ENCODE results near the gene SRM. TPM values are rescaled to one million over a fixed set of nuclear protein-coding genes. Genes with fewer than 3 reads are reported as not detected.
"Not testable (repeated sequence)": the region's sequence is repeated elsewhere in the genome, so short reads cannot be mapped to it uniquely, and the experiment has no call there.

The SRM gene
- total and polyA plus RNA-seq, 5 experiments from 2014 or later, result 55.0 to 204 (median 95.2) TPM

DNA sequence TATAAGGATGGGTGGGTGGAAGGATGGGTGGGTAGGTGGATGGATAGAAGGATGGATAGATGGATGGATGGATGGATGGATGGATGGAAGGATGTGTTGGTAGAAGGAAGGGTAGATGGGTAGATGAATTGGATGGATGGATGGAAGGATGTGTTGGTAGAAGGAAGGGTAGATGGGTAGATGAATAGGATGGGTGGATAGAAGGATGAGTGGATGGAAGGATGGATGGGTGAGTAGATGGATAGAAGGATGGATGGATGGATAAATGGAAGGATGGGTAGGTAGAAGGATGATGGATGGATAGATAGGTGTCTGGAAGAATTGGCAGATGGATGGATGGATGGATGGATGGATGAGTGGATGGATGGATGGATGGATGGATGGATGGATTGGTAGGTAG is 18.8 kb downstream of the SRM start:
- H3K36me3 Mint-ChIP-seq, result no peaks in the 10 kb centered on the region
- H3K4me1 Mint-ChIP-seq, result peaks cover 0 to 7% (median 6%) of the 10 kb centered on the region in 4 donors
- ATAC-seq, result no peak
- no peak overlapping the region for H3K4me3 Mint-ChIP-seq
- H3K27ac Mint-ChIP-seq, result no peak overlapping the region
- POLR2A ChIA-PET, result interaction anchor here (0.6 kb wide), 1 partner anchor 676 kb away, joined by 3 read pairs; no protein-coding TSS in a partner anchor
- H3K27me3 Mint-ChIP-seq, result peaks cover 0 to 4% (median 4%) of the 10 kb centered on the region in 5 donors
- H3K9me3 Mint-ChIP-seq, result no peaks in the 10 kb centered on the region
- DNase-seq, result no peak

DNA sequence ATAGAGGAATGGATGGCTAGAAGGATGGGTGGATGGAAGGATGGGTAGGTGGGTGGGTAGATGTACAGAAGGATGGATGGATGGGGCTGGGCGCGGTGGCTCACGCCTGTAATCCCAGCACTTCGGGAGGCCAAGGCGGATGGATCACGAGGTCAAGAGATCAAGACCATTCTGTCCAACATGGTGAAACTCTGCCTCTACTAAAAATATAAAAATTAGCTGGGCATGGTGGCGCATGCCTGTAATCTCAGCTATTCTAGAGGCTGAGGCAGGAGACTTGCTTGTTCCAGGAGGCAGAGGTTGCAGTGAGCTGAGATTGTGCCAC is 19.8 kb downstream of the SRM start:
- DNase-seq, H3K9me3 Mint-ChIP-seq, ATAC-seq, H3K36me3 Mint-ChIP-seq, H3K4me3 Mint-ChIP-seq, H3K27me3 Mint-ChIP-seq, POLR2A ChIA-PET, H3K4me1 Mint-ChIP-seq, H3K27ac Mint-ChIP-seq: not testable (repeated sequence)

DNA sequence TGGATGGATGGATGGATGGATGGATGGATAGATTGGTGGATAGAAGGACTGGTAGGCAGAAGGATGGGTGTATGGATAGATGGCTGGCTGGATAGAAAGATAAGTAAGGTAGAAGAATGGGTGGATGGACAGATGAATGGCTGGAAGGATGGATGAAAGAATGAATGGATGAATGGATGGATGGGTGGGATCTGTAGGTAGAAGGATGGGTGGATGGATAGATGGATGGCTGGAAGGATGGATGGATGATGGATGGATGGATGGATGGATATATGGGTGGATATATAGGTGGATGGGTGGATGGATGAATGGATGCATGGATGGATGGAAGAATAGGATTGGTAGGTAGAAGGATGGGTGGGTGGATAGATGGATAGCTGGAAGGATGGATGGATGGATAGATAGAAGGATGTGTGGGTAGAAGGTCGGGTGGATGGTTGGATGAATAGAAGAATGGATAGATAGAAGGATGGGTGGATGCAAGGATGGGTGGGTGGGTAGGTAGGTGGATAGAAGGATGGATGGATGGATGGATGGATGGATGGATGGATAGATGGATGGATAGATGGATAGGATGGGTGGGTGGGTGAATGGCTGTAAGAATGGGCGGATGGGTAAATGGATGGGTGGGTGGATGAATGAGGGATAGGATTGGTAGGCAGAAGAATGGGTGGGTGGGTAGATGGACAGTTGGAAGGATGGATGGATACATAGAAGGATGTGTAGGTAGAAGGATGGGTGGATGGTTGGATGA is 20.3 kb downstream of the SRM start:
- Mint-ChIP-seq H3K4me1 (peaks cover 0 to 7% (median 6%) of the 10 kb centered on the region in 4 donors), H3K36me3 (no peaks in the 10 kb centered on the region), H3K27me3 (peaks cover 0 to 4% (median 4%) of the 10 kb centered on the region in 5 donors), H3K4me3 (no peak overlapping the region), H3K27ac (no peak overlapping the region), H3K9me3 (no peaks in the 10 kb centered on the region)
- DNase-seq, result no peak
- no peak for ATAC-seq
- POLR2A ChIA-PET, result no interaction called here

DNA sequence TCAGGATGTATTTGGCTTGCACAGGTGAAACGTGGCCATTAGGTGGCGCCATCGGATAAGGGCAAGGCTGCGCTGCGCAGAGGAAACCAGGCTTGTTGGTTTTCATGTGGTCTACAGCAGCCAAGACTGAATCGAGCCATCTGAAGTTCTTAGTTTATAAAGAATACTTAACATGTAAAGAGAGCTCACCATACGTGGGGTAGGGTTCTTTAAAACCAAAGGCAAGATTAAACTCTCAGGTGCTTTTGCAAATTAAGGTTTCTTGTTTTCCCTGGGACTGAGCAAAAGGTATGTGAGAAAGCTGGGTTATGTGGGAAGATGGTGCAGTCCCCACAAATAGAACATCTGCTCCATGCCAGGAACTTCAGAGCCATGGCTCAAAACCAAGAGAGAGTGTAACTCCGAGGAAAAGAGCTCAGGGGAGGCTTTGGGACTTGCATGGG is 22.1 kb downstream of the SRM start:
- ATAC-seq, result peak; percentile 100
- H3K36me3 Mint-ChIP-seq, result no peaks in the 10 kb centered on the region
- peaks cover 0 to 7% (median 6%) of the 10 kb centered on the region in 4 donors for H3K4me1 Mint-ChIP-seq
- DNase-seq, result peak; percentile 79 to 94 (median 88)
- POLR2A ChIA-PET, result interaction anchor here (1.3 to 4.2 kb wide), 5 partner anchors 23 to 611 kb away, joined by 3 to 29 read pairs (median 5); partner anchors contain the start of genes EXOSC10 and SRM
- no peak overlapping the region for H3K4me3 Mint-ChIP-seq
- no peaks in the 10 kb centered on the region for H3K9me3 Mint-ChIP-seq
- H3K27ac Mint-ChIP-seq, result peak overlapping the region in 1 of 10 donors; percentile 37
- H3K27me3 Mint-ChIP-seq, result peaks cover 0 to 4% (median 4%) of the 10 kb centered on the region in 5 donors

DNA sequence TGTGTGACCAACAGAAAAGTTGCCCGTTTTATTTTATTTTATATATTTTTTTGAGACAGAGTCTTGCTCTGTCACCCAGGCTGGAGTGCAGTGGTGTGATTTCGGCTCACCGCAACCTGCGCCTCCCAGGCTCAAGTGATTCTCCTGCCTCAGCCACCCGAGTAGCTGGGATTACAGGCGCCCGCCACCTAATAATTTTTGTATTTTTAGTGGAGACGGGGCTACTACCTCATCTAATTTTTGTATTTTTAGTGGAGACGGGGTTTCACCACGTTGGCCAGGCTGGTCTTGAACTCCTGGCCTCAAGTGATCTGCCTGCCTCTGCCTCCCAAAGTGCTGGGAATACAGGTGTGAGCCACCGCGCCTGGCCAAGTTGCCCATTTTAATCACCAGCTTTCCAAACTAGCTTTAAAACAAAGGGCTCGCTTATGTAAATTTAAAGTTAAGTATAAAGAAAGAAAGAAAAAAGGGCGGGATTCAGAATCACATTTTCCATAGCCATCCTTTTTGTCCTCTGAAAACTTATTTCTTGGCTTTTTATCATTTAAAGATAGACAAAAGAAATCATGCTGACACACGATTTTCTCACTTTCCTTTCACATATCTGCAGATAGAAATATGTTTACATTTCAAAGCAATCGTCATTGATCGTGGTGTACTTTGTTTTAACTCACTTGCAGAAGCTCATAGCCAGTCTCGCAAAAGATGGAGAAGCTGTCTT is 22.6 kb downstream of the SRM start:
- H3K9me3 Mint-ChIP-seq, ATAC-seq, DNase-seq, H3K36me3 Mint-ChIP-seq, H3K27me3 Mint-ChIP-seq, H3K4me1 Mint-ChIP-seq, H3K4me3 Mint-ChIP-seq: not testable (repeated sequence)
- peak overlapping the region in 1 of 10 donors; percentile 37 for H3K27ac Mint-ChIP-seq
- POLR2A ChIA-PET, result interaction anchor here (0.6 to 4.2 kb wide), 6 partner anchors 23 to 1473 kb away, joined by 3 to 29 read pairs (median 4); partner anchors contain the start of genes EXOSC10 and SRM

DNA sequence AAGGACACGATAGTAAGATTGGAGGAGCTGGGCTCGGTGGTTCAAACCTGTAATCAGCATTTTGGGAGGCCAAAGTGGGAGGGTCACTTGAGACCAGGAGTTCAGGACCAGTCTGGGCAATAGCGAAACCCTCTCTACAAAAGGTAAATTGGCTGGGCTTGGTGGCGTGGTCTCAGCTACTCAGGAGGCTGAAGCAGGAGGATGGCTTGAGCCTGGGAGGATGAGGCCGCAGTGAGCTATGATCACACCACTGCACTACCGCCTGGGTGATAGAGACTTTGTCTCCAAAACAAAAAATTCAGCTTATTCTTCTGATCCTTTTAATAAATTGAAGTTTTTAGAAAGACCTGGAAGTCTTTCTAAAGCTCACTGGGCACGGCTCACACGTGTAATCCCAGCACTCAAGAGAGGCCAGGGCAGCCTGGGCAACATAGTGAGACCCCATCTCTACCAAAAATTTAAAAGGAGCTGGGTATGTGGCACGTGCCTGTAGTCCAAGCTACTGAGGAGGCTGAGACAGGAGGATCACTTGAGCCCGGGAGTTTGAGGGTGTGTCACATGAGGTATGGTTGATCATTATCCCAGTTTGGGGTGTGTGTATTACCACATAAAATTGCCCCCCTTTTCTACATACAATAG is 28.1 kb downstream of the SRM start:
- DNase-seq, result no peak
- peak overlapping the region in 3 of 10 donors; percentile 28 to 70 (median 43) for H3K27ac Mint-ChIP-seq
- POLR2A ChIA-PET, result interaction anchor here (0.6 to 1.1 kb wide), 2 partner anchors 20 to 146 kb away, joined by 3 to 5 read pairs; partner anchors contain the start of gene TARDBP
- peaks cover 0 to 28% (median 2%) of the 10 kb centered on the region in 3 donors for H3K36me3 Mint-ChIP-seq
- peaks cover 0 to 7% (median 3%) of the 10 kb centered on the region in 4 donors for H3K4me1 Mint-ChIP-seq
- no peaks in the 10 kb centered on the region for H3K9me3 Mint-ChIP-seq
- no peaks in the 10 kb centered on the region for H3K27me3 Mint-ChIP-seq
- no peak for ATAC-seq
- no peak overlapping the region for H3K4me3 Mint-ChIP-seq

DNA sequence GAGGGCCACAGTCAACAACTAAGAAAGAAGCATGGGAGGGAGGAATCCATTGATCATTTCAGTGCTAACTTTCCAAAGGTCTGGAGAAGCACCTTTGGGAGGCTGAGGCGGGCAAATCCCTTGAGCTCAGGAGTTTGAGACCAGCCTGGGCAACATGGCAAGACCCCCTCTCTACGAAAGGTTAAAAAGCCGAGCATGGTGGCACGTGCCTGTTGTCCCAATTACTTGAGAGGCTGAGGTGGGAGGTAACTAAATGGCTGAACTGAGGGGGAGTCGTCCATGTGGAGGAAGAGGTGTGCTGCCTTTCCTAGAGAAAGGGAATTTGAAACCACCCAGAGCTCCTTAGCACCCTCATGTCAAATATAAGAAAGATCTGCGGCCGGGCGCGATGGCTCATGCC is 29.0 kb downstream of the SRM start:
- Mint-ChIP-seq H3K9me3 (no peaks in the 10 kb centered on the region), H3K4me1 (peaks cover 0 to 14% (median 4%) of the 10 kb centered on the region in 4 donors), H3K36me3 (peaks cover 0 to 35% (median 2%) of the 10 kb centered on the region in 3 donors), H3K27me3 (no peaks in the 10 kb centered on the region), H3K4me3 (peak overlapping the region in 1 of 10 donors; percentile 20), H3K27ac (peak overlapping the region in 3 of 10 donors; percentile 32 to 70 (median 43))
- ATAC-seq, result peak in 1 of 2 donors; percentile 19
- DNase-seq, result no peak
- POLR2A ChIA-PET, result interaction anchor here (1.9 kb wide), 1 partner anchor 68 kb away, joined by 5 read pairs; the partner anchor contains the start of gene EXOSC10

DNA sequence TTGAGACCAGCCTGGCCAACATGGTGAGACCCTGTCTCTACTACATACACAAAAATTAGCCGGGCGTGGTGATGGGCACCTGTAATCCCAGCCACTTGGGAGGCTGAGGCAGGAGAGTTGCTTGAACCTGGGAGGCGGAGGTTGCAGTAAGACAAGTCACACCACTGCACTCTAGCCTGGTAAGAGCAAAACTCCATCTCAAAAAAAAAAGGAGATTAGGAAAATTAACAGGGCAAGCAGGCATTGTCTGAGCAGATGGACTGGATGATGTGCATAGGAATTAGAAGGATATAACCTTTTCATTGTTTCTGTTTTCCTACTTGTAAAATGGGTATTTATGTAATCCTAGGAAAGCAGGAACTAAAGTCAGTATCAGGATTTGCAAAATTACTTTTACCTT is 31.8 kb downstream of the SRM start:
- H3K36me3 Mint-ChIP-seq, result peaks cover 4 to 63% (median 5%) of the 10 kb centered on the region in 3 donors
- ATAC-seq, result no peak
- no peaks in the 10 kb centered on the region for H3K9me3 Mint-ChIP-seq
- no peak overlapping the region for H3K4me3 Mint-ChIP-seq
- H3K4me1 Mint-ChIP-seq, result peaks cover 7 to 24% (median 15%) of the 10 kb centered on the region in 4 donors
- DNase-seq, result no peak
- POLR2A ChIA-PET, result no interaction called here
- no peaks in the 10 kb centered on the region for H3K27me3 Mint-ChIP-seq
- H3K27ac Mint-ChIP-seq, result peak overlapping the region in 2 of 10 donors; percentile 40 to 48

DNA sequence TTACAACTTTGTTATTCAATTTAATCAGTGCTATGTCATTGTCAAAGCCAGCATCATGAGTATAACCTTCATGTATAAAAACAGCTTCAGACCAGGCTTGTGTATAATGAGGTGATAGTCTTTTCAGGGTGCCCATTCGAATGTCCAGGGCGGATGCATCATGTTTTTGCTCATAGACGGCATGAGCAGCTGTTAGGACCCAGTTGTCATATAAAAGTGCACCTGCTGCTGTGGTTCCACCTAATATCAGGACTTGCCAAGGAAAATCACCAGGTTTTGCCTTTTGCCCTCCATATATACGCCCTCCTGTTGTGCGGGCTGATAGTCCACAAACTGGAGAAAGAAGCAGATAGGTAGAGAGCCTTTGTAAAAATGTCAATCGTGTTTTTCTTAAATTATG is 32.5 kb downstream of the SRM start:
- H3K9me3 Mint-ChIP-seq, result no peaks in the 10 kb centered on the region
- ATAC-seq (no peak), DNase-seq (no peak)
- H3K36me3 Mint-ChIP-seq, result peaks cover 7 to 70% (median 8%) of the 10 kb centered on the region in 3 donors
- POLR2A ChIA-PET, result no interaction called here
- peak overlapping the region in 3 of 10 donors; percentile 6 to 48 (median 22) for H3K27ac Mint-ChIP-seq
- H3K4me3 Mint-ChIP-seq, result no peak overlapping the region
- no peaks in the 10 kb centered on the region for H3K27me3 Mint-ChIP-seq
- peaks cover 9 to 29% (median 17%) of the 10 kb centered on the region in 4 donors for H3K4me1 Mint-ChIP-seq

DNA sequence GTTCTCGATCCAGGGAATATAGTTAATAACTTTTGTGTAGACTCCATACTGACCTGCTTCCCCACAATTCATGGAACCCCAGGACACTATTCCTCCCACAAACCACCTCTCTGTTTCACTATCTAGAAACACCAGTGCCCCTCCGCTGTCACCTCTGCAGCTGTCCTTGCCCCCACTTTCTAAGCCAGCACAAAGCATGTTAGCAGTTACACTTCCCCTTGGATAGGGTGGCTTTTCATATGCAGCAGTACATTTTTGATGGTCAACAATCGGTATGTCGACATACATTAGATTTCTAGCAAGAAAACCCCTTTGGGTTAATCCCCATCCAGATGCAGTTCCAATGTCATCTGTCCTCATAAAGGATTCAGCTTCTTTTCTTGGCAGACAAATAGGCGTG is 32.9 kb downstream of the SRM start:
- POLR2A ChIA-PET, result no interaction called here
- H3K27me3 Mint-ChIP-seq, result no peaks in the 10 kb centered on the region
- DNase-seq, result no peak
- peaks cover 10 to 74% (median 12%) of the 10 kb centered on the region in 3 donors for H3K36me3 Mint-ChIP-seq
- H3K27ac Mint-ChIP-seq, result peak overlapping the region in 4 of 10 donors; percentile 22 to 42 (median 30)
- no peak overlapping the region for H3K4me3 Mint-ChIP-seq
- H3K9me3 Mint-ChIP-seq, result no peaks in the 10 kb centered on the region
- H3K4me1 Mint-ChIP-seq, result peaks cover 11 to 33% (median 21%) of the 10 kb centered on the region in 4 donors
- peak in 1 of 2 donors; percentile 10 for ATAC-seq

DNA sequence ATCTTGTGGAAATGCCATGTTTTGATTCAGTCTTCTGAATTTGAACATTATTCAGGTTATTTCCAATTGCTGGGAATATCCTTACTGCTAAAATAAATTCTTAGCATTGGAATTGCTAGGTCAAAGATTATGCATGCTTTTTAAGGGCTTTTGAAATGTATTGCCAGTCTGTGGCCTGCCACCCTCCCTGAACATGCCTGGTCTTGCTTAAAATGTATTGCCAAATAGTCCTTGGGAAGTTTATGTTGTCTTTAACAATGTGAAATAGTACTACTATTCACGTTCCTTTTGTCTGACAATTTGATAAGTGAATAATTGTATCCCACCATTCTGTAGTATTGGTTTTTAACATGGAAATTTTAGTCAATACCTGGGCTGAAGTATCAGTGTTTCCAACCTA is 33.8 kb downstream of the SRM start:
- Mint-ChIP-seq H3K27me3 (no peaks in the 10 kb centered on the region), H3K4me1 (peaks cover 13 to 35% (median 24%) of the 10 kb centered on the region in 4 donors), H3K27ac (peak overlapping the region in 2 of 10 donors; percentile 34 to 50), H3K36me3 (peaks cover 11 to 83% (median 18%) of the 10 kb centered on the region in 3 donors), H3K9me3 (no peaks in the 10 kb centered on the region), H3K4me3 (no peak overlapping the region)
- POLR2A ChIA-PET, result no interaction called here
- ATAC-seq, result no peak
- no peak for DNase-seq

DNA sequence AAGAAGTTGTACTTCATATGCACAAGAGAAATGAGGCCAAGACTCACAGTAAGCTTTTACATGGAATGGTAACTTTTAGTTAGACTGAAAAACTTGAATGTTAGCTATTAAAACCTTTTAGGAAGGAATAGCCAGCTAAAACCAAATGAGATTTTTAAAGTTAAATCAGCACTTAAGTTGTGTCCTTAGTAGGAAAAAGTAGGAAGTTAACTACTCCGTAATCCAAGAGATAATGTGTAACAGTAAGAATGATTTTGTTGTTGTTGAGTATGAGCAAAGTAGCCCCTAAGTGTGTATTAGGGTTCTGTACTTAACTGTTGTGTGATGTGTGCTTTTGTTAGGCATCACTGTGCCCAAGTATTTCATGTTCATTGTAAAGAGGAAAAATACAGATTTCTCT is 34.2 kb downstream of the SRM start:
- peak overlapping the region in 1 of 10 donors; percentile 50 for H3K27ac Mint-ChIP-seq
- no peaks in the 10 kb centered on the region for H3K9me3 Mint-ChIP-seq
- POLR2A ChIA-PET, result no interaction called here
- H3K27me3 Mint-ChIP-seq, result no peaks in the 10 kb centered on the region
- peaks cover 11 to 83% (median 18%) of the 10 kb centered on the region in 3 donors for H3K36me3 Mint-ChIP-seq
- ATAC-seq (no peak), DNase-seq (no peak)
- no peak overlapping the region for H3K4me3 Mint-ChIP-seq
- H3K4me1 Mint-ChIP-seq, result peaks cover 13 to 35% (median 22%) of the 10 kb centered on the region in 4 donors

Data from naive thymus-derived CD8-positive, alpha-beta T cell (primary cell).